HEK293 (cell line): Measurements from ENCODE around the gene DBH.
"Not testable (repeated sequence)": the region's sequence is repeated elsewhere in the genome, so short reads cannot be mapped to it uniquely, and the experiment has no call there.

Source experiments
- CTCF ChIA-PET: fragments of 350-600 bp; formaldehyde crosslinking; extraction: SDS; loops from one replicate; lab custom pipeline; 2021; ENCODE audit warnings: antibody characterized with exemption; lab: Yijun Ruan, JAX
- POLR2A ChIA-PET: fragments of 300-600 bp; formaldehyde crosslinking; extraction: SDS; loops from one replicate; lab custom pipeline; 2020; ENCODE audit warnings: antibody characterized with exemption, inconsistent platforms; lab: Yijun Ruan, JAX
- H3K27ac ChIP-seq: fragments of 200-500 bp; sonication (Bioruptor generic); 2 replicates; pipeline ENCODE4 v1.5.1; 2014; ENCODE audit warnings: low read depth, low read length, control low read depth, inconsistent platforms; ENCODE audit errors: extremely low read depth
- H3K36me3 ChIP-seq, 2 experiments: fragments of 200-500 bp in 1 of 2; sonication (Bioruptor generic) in 1 of 2; 1 replicate in 1 of 2; 2 replicates in 1 of 2; pipeline ENCODE4 v1.5.1; 2014 to 2017; ENCODE audit warnings: inconsistent platforms in 2 of 2, low read length in 2 of 2; ENCODE audit not compliant: control insufficient read depth in 2 of 2, insufficient read depth in 1 of 2
- H3K4me1 ChIP-seq: fragments of 200-500 bp; sonication (Bioruptor generic); 2 replicates; pipeline ENCODE4 v1.5.1; 2014; ENCODE audit warnings: mild to moderate bottlenecking, low read length, inconsistent platforms; ENCODE audit not compliant: control insufficient read depth, insufficient read depth
- H3K4me3 ChIP-seq: 2 replicates; pipeline ENCODE4 v1.5.1; 2011; ENCODE audit warnings: low read depth, mild to moderate bottlenecking, control low read depth, low read length, moderate library complexity
- H3K9me3 ChIP-seq: fragments of 200-500 bp; sonication (Bioruptor generic); 2 replicates; pipeline ENCODE4 v1.5.1; 2014; ENCODE audit warnings: low read depth, low read length, inconsistent platforms; ENCODE audit not compliant: control insufficient read depth, insufficient read depth
- HOXA7 ChIP-seq: sonication (generic); formaldehyde crosslinking; IDR thresholded peaks from 2 replicates; pipeline ENCODE4 v1.8.1; 2022; ENCODE audit warnings: missing genetic modification reagents, borderline replicate concordance
- MEIS1 ChIP-seq: sonication (generic); formaldehyde crosslinking; IDR thresholded peaks from 2 replicates; pipeline ENCODE4 v1.8.1; 2022; ENCODE audit warnings: missing genetic modification reagents, mild to moderate bottlenecking, borderline replicate concordance
- PRDM2 ChIP-seq: fragments of 450-650 bp; formaldehyde crosslinking; IDR thresholded peaks from 2 replicates; pipeline ENCODE4 v1.5.1; 2016; ENCODE audit warnings: missing biosample characterization, missing genetic modification characterization, borderline replicate concordance
- PRDM6 ChIP-seq: fragments of 450-650 bp; formaldehyde crosslinking; IDR thresholded peaks from 2 replicates; pipeline ENCODE4 v1.5.1; 2017; ENCODE audit warnings: missing biosample characterization, missing genetic modification characterization
- ZBTB10 ChIP-seq: fragments of 450-650 bp; formaldehyde crosslinking; IDR thresholded peaks from 2 replicates; pipeline ENCODE4 v1.5.1; 2016; ENCODE audit warnings: missing biosample characterization, missing genetic modification characterization
- ZNF155 ChIP-seq: fragments of 450-650 bp; formaldehyde crosslinking; IDR thresholded peaks from 2 replicates; pipeline ENCODE4 v1.5.1; 2016; ENCODE audit warnings: missing biosample characterization, missing genetic modification characterization
- ZNF221 ChIP-seq: fragments of 450-650 bp; formaldehyde crosslinking; IDR thresholded peaks from 2 replicates; pipeline ENCODE4 v1.5.1; 2017; ENCODE audit warnings: missing biosample characterization, missing genetic modification characterization, borderline replicate concordance
- ZNF248 ChIP-seq: fragments of 450-650 bp; formaldehyde crosslinking; IDR thresholded peaks from 2 replicates; pipeline ENCODE4 v1.5.1; 2017; ENCODE audit warnings: missing biosample characterization, missing genetic modification characterization
- ZNF311 ChIP-seq: fragments of 450-650 bp; formaldehyde crosslinking; IDR thresholded peaks from 2 replicates; pipeline ENCODE4 v1.5.1; 2017; ENCODE audit warnings: missing biosample characterization, missing genetic modification characterization, borderline replicate concordance
- ZNF548 ChIP-seq: fragments of 450-650 bp; formaldehyde crosslinking; IDR thresholded peaks from 2 replicates; pipeline ENCODE4 v1.5.1; 2016; ENCODE audit warnings: missing biosample characterization, missing genetic modification characterization
- ZSCAN16 ChIP-seq: fragments of 450-650 bp; formaldehyde crosslinking; IDR thresholded peaks from 2 replicates; pipeline ENCODE4 v1.5.1; 2016; ENCODE audit warnings: missing biosample characterization, missing genetic modification characterization
- TF ChIP-seq, protein P1 (sequence below): fragments of 450-650 bp; formaldehyde crosslinking; IDR thresholded peaks from 2 replicates; pipeline ENCODE4 v1.5.1; 2016; ENCODE audit warnings: missing biosample characterization, missing genetic modification characterization
- TF ChIP-seq, protein P2 (sequence below): fragments of 450-650 bp; formaldehyde crosslinking; IDR thresholded peaks from 2 replicates; pipeline ENCODE4 v1.5.1; 2016; ENCODE audit warnings: missing biosample characterization, missing genetic modification characterization
- TF ChIP-seq, protein P3 (sequence below): fragments of 450-650 bp; formaldehyde crosslinking; IDR thresholded peaks from 2 replicates; pipeline ENCODE4 v1.5.1; 2016; ENCODE audit warnings: missing biosample characterization, missing genetic modification characterization

The DBH gene

DNA sequence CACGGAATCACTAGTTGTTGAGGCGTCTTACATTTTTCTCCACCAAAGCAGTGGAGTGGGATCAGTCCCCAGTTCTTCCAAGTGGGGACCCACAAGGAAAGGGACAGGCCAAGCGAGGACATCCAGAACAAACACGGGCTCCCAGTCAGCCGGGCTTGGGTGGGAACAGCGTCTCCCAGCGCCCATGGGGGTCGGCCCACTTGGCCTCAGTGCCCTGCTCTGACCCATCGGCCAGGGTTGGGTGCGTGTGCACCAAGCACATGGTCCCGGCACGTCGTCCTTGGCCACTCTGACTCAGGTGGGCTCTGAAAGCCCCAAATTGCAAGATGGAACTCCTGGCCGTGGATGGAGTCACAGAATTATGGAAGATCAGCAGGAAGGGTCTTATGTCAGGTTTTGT lies 37.9 kb downstream of the DBH start (continued):
- no peak for TF ChIP-seq ZNF155 (tag by site-specific recombination)
- TF ChIP-seq PRDM2 = no peak
- no peak for TF ChIP-seq PRDM6
- no peak for TF ChIP-seq ZNF248 (tag by site-specific recombination)
- TF ChIP-seq MEIS1 = no peak
- TF ChIP-seq ZSCAN16 (tag by site-specific recombination) = no peak

GRCh38 chr9:133675796-133676195 lies 39.6 kb downstream of the DBH start:
- H3K36me3 ChIP-seq, POLR2A ChIA-PET, H3K9me3 ChIP-seq: not testable (repeated sequence)

DNA sequence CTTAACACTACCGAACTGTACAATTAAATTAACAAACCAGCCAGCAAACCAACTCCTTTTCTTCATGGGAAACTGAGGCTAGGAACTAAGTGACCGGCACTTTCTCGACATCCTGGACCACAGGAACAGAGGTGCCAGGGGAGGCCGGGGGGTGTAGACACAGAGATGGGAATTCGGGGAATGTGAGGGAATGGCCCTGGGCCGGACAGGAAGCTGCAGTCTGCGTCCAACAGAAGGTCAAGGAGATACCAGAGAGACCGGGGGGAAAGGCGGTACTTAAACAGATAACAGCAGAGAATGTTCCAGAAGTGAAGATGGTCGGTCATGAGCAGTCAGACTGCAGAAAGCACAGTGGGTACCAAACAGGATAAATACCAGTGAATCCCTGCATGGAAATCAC lies 40.3 kb downstream of the DBH start:
- POLR2A ChIA-PET = no interaction called here
- Histone ChIP-seq H3K36me3 (no peaks in the 10 kb centered on the region), H3K9me3 (no peaks in the 10 kb centered on the region), H3K4me1 (no peaks in the 10 kb centered on the region), H3K4me3 (no peak overlapping the region), H3K27ac (no peak overlapping the region)
- CTCF ChIA-PET = no interaction called here
- no peak for TF ChIP-seq ZBTB10 (tag by site-specific recombination)
- no peak for TF ChIP-seq HOXA7
- TF ChIP-seq, protein P1, sequence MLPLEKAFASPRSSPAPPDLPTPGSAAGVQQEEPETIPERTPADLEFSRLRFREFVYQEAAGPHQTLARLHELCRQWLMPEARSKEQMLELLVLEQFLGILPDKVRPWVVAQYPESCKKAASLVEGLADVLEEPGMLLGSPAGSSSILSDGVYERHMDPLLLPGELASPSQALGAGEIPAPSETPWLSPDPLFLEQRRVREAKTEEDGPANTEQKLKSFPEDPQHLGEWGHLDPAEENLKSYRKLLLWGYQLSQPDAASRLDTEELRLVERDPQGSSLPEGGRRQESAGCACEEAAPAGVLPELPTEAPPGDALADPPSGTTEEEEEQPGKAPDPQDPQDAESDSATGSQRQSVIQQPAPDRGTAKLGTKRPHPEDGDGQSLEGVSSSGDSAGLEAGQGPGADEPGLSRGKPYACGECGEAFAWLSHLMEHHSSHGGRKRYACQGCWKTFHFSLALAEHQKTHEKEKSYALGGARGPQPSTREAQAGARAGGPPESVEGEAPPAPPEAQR (tag by site-specific recombination) = no peak
- TF ChIP-seq ZNF311 (tag by site-specific recombination) = no peak
- TF ChIP-seq ZNF221 (tag by site-specific recombination) = no peak
- TF ChIP-seq, protein P2, sequence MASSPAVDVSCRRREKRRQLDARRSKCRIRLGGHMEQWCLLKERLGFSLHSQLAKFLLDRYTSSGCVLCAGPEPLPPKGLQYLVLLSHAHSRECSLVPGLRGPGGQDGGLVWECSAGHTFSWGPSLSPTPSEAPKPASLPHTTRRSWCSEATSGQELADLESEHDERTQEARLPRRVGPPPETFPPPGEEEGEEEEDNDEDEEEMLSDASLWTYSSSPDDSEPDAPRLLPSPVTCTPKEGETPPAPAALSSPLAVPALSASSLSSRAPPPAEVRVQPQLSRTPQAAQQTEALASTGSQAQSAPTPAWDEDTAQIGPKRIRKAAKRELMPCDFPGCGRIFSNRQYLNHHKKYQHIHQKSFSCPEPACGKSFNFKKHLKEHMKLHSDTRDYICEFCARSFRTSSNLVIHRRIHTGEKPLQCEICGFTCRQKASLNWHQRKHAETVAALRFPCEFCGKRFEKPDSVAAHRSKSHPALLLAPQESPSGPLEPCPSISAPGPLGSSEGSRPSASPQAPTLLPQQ (tag by site-specific recombination) = no peak
- TF ChIP-seq, protein P3, sequence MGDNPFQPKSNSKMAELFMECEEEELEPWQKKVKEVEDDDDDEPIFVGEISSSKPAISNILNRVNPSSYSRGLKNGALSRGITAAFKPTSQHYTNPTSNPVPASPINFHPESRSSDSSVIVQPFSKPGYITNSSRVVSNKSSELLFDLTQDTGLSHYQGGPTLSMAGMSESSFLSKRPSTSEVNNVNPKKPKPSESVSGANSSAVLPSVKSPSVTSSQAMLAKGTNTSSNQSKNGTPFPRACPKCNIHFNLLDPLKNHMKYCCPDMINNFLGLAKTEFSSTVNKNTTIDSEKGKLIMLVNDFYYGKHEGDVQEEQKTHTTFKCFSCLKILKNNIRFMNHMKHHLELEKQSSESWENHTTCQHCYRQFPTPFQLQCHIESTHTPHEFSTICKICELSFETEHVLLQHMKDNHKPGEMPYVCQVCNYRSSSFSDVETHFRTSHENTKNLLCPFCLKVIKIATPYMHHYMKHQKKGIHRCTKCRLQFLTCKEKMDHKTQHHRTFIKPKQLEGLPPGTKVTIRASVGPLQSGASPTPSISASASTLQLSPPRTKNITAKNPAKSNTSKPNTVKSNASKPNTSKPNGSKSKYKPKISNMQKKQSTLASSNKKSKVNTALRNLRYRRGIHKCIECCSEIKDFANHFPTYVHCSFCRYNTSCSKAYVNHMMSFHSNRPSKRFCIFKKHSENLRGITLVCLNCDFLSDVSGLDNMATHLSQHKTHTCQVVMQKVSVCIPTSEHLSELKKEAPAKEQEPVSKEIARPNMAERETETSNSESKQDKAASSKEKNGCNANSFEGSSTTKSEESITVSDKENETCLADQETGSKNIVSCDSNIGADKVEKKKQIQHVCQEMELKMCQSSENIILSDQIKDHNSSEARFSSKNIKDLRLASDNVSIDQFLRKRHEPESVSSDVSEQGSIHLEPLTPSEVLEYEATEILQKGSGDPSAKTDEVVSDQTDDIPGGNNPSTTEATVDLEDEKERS (tag by site-specific recombination) = no peak
- no peak for TF ChIP-seq ZNF548

More at GRCh38 chr9:133675796-133676195, 39.6 kb downstream of the DBH start:
- CTCF ChIA-PET, H3K4me3 ChIP-seq, H3K27ac ChIP-seq, H3K4me1 ChIP-seq: not testable (repeated sequence)
